Renal pelvis (tissue), 4 donors: Measurements from ENCODE around the gene NELFB. TPM values are rescaled to one million over a fixed set of nuclear protein-coding genes. Genes with fewer than 3 reads are reported as not detected.

Experiments used
- DNase-seq: peaks from one replicate; pipeline ENCODE4 v3.0.0-alpha.2; 2013
- polyA plus RNA-seq, 3 donors: library from polyadenylated mRNA; unstranded; fragments of 120-200 nt; gene quantifications; one replicate each; pipeline ENCODE4 v1.2.1, GENCODE V29; 2013; ENCODE audit not compliant: insufficient read length in 3 of 3

Gene NELFB
- polyA plus RNA-seq, 3 donors, result 57.3 to 65.4 (median 61.7) TPM

DNA sequence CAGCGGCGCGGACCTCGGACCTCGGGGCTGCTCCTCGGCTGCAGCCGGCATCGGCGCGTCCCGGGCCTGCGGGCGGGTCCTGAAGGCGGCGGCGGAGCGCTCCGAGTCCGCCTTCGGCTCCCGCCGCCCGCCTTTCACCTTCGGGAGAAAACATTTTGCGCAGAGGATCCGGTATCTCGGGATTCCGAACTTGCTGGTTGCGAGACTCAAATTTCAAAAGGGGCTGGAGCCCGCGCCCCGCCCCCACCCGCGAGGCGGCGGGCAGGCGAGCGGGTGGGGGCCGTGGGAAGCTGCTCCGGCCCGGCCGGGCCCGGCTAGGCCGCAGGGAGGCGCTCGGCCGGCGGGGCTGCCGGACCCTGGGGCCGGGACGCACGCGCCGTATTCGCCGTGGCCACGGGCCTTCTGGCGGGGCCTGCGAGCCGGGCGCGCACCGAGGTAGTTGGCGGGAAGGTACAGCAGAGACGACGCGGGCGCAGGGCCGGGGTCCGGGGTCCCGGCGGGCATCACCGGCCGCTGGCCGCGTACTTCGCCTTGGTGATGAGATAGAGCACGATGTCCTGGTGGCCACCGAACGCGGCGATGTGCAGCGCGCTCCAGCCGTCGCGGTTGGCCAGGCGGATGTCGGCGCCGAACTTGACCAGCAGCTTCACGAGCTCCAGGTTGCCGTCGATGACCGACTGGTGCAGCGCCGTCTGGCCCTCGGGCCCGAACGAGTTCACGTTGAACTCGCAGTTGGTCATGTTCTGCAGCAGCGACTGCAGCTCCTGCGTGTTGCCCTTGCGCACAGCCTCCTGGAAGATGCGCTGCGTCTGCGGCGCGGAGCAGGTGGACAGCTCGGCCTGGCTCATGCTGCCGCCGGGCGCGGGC, 46.2 kb downstream of the NELFB start:
- DNase-seq, result no peak

- DNase-seq, result no peak
Observed at GRCh38 chr9:137302118-137302448, 47.0 kb downstream of the NELFB start, which contains the start of gene NRARP. NRARP (minus strand) TSS chr9:137302271; CDS start chr9:137301928, 343 bp downstream.

DNA sequence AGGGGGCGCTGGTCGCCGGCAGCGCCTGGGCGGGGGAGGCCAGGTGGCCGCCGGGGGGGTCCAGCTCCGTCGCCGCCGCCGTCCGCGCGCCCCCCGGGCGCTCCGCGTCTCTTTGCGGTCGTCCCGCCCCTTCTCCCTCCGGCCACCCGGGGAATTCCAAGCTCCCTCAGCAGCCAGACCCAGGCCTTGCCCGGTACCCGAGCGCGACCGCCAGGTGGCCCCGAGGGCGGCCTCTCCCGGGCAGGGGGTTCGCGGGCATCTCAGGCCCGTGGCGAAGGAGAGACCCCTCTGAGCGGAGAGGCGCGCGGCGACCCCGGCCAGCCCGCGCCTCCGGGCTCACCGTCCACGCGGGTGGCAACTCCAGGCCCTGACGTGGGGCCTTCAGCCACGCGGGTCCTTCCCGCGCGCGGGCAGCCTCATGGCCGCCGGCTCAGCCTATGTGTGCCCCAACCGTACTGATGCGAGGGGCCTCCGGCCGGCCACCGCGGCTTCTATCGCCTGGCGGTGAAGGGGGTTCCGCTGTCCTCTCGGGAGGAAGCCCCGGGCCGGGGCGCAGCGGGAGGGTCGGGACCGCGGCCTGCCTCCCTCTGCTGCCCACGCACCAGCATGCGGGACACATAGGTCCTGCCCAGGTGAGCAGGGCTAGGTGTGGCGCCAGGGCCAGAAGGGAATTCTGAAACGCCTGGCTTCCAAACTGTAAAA, 47.5 kb downstream of the NELFB start:
- no peak for DNase-seq

GRCh38 chr9:137303151-137303892, 48.2 kb downstream of the NELFB start:
- DNase-seq, result no peak

DNA sequence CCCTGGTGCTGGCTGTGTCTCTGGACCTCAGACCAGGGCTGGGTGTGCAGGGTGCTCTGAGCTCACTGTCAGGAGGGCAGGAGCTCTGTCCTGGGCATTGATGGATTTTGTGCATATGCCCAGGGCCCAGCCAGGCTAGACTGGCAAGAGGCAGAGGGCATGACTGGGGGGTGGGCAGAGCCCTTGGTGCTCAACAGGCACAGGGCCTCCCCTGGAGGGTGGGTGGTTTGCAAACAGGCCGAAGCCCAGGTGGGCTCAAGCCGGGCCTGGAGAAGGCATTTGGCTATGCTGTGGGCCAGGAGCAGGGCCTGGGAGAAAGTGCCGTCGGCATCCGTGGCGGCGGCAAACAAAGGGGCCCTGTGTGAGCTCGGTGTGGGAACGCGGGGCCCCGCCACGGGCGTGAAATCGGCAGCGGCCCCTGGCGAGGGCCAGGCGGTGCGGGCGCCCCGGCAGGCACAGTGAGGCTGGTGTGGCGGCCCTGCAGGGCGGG, 48.8 kb downstream of the NELFB start:
- DNase-seq, result no peak

DNA sequence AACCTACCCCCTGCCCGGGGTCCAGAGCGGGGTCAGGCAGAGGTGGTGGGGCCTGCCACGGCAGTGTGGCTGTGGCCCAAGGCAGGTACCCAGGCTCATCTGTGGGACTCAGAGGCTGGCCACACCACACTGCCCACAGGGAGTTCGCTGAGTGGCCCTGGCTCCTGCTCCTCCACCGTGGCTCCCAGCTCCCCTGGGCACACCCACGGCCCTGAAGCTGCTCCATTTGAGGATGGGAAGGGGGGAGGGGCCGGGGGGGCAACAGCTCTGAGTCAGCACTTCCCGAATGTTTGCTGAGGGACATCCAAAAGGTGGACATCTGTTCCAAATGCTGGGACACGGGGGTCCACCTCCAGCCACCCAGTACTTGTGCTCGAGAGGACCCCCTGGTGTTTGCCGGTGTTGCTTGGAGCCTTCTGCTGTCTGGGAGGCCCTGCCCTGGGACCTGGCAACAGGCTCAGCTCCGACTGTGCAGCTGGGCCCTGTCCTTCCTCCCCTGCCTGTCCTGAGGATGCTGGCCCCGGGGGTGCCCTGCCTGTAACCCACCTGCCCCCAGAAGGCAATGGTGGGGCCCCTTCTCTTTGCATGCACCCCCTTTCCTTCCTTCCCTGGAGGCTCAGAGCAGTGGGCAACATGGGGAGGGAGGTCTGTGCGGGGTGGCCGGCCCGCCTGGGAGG, 49.4 kb downstream of the NELFB start:
- DNase-seq, result no peak

DNA sequence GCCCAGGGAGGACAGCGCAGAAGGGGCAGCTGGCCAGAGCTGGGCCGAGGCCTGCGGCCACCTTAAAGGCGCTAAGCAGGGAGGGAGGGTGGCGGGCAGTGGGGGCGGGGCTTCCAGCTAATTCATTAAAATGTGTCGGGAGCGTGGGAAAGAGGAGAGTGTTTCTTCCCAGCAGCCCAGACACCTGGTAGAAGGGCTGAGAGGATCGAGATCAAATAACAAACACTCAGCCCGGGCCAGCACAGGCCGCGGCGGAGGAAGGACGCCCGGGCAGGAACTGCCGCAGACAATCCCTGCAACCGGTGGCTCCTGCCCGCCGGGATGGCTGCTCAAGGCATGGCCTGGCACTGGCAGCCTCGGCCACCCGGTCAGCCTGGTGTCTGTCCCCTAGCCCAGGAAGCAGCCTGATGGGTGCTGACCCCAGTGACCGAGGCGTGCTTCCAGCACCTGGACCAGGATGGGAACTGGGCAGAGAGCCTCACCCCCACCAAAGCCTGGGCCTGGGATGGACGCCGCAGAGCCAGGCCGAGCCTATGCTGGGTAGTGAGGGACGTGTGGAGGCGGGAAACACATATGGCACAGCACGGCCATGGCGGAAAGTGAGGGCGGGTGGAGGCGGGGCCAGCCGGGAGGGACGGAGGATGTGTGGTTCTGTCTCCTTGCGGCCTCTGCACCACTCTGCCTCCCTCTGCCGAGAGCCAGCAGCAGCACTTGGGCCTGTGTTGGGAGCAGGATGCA, 50.1 kb downstream of the NELFB start:
- DNase-seq, result no peak

DNA sequence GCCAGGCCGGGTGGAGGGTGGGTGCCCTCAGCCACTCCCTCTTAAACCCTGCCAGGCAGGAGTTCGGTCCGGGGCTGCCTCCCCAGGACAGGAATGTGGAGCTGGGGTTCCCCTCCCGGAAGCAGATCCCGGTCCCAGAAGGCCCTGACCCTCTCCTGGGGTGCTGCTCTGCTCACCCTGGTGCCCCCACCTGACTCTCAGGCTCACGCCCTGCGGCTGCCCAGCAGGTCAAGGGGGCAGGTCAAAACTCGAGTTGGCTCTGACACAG, 50.6 kb downstream of the NELFB start:
- no peak for DNase-seq

- no peak for DNase-seq
Observed at GRCh38 chr9:137306066-137306849, 51.1 kb downstream of the NELFB start.

GRCh38 chr9:137306850-137307254, 51.7 kb downstream of the NELFB start:
- no peak for DNase-seq

DNA sequence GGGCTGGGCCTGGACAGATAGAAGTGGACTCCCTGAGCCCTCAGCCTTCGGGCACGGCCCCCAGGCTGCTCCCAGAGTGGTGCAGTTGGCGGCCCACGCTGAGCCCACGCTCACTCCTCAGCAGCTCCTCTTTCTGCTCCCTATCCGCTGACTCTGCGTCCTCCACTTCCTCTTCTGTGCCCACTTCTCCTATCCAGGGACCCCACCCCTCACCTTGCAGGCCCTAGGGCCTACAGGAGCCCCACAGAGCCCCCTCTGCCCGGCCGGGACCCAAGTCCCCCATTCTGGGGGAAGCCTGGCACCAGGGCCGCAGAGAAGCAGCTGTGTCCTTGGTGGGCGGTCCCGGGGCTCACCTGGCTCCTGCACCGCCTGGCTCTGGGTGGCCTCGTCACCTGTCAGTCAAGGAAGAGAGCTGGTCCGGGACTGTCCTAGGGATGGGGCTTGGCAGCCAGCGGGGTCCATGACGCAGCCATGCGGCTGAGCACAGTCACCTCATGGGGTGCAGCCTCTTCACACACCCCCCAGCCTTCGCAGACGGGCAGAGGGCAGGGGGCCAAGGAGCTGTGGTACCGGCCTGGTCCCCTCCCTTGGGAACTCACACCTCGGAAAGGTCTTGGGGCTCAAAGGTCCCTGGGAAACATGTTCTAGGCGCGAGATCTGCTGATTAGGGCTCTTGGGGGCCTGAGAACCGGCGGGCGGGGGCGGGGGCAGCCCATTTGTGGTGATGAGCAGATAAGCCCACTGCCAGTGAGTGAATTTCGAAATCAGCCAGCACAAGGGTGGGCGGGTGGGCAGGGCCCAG, 52.3 kb downstream of the NELFB start:
- DNase-seq, result no peak

GRCh38 chr9:137308057-137308619, 53.0 kb downstream of the NELFB start:
- no peak for DNase-seq

GRCh38 chr9:137309368-137310188, 54.5 kb downstream of the NELFB start:
- DNase-seq, result no peak

DNA sequence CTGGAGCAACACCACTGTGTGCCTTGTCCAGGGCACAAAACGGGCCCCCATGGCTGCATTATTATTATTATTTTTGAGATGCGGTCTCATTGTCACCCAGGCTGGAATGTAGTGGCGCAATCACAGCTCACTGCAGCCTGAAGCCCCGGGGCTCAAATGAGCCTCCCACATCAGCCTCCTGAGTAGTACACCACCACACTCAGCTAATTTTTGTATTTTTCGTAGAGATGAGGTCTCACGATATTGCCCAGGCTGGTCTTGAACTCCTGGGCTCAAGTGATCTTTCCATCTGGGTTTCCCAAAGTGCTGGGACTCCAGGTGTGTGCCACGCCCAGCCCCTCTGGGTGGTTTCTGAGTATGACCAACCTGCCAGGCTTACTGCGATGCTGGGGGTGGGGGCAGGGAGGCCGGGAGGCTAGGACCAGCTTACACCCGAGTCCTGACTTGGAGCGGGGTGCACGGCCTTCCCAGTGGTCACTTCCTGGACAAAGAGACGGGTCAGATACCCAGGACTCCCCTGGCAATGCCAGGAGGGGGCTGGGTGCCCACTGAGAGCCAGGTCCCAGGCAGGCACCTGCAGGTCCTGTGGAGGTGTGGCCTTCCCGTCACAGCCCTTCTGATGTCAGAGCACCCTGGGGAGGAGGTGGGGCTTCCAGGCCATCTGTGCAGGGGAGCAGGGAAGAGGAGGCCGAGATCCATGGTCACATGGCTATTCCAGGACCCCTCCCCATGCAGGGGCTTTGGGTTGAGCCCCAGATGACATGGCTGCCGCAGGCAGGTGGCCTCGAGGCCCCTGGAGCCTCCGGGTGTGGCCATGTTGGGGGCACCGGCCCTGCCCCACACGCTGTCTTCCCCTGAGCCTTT, 55.3 kb downstream of the NELFB start:
- no peak for DNase-seq

DNA sequence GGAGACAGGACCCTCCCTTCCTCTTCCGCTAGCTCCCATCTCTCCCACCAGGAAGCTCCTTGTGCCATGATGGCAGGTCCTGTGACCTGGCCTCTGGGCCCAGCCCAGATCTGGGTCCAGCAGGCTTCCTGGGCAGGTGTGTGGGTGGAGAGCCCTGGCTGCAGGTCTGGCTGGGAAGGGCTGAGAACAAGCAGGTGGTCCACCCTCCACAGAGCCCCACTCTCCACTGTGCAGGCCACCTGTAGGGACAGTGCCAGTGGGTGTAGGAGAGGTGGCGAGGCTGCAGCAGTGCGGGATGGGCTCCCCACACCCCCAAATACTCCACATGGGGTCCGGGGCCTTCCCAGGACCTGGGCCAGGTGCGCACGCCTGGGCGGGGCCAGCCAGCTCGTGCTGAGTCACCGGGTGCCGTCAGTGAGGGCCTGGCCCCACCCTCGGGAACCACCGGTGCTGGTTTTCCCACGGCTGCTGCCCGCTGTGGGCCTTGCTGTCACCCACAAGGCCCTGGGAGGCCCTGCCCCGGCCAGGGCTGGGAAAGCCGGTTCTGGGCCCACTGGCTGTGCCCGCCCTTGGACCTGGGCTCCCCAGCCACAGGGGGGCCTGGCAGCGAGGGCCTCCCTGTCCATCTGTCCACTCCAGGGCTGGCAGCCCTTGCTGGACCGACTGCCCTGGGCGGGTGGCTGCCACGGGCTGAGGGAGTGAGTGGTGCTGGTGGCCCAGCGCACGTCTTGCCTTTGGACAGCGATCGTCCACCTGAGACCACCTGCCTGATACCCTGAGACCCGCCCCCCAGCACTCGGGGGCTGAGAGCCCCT, 56.3 kb downstream of the NELFB start:
- no peak for DNase-seq
